Measurements from ENCODE around the gene EIF4ENIF1.

DNA sequence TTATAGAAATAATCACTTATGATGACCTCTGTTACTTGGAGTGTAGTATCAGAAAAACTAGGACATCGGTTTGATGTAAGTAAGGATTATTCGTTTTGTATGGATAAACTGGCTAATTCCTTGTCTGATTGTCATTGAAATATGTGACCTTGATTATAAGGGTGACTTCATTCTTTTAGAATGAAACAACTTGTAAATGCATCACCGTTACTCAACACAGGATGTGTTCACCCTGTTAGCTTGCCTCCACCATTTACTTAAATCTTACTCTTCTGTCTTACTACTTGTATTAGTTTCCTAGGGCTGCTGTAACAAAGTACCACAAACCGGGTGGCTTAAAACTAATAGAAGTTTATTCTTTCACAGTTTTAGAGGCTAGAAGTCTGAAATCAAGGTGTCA, 14.6 kb upstream of the EIF4ENIF1 start:
- TF ChIP-seq, protein P1, sequence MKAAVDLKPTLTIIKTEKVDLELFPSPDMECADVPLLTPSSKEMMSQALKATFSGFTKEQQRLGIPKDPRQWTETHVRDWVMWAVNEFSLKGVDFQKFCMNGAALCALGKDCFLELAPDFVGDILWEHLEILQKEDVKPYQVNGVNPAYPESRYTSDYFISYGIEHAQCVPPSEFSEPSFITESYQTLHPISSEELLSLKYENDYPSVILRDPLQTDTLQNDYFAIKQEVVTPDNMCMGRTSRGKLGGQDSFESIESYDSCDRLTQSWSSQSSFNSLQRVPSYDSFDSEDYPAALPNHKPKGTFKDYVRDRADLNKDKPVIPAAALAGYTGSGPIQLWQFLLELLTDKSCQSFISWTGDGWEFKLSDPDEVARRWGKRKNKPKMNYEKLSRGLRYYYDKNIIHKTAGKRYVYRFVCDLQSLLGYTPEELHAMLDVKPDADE (IDR thresholded peaks at IDR 0.05) = no peak
- TF ChIP-seq, protein P2, sequence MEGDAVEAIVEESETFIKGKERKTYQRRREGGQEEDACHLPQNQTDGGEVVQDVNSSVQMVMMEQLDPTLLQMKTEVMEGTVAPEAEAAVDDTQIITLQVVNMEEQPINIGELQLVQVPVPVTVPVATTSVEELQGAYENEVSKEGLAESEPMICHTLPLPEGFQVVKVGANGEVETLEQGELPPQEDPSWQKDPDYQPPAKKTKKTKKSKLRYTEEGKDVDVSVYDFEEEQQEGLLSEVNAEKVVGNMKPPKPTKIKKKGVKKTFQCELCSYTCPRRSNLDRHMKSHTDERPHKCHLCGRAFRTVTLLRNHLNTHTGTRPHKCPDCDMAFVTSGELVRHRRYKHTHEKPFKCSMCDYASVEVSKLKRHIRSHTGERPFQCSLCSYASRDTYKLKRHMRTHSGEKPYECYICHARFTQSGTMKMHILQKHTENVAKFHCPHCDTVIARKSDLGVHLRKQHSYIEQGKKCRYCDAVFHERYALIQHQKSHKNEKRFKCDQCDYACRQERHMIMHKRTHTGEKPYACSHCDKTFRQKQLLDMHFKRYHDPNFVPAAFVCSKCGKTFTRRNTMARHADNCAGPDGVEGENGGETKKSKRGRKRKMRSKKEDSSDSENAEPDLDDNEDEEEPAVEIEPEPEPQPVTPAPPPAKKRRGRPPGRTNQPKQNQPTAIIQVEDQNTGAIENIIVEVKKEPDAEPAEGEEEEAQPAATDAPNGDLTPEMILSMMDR (conservative IDR thresholded peaks at IDR 0.05; ENCODE audit: low read depth in 2 of 2) = no peak
- TF ChIP-seq POLR2AphosphoS5 (IDR thresholded peaks at IDR 0.05; ENCODE audit: low read depth) (no peak), JUNB (IDR thresholded peaks at IDR 0.05; ENCODE audit: unreplicated experiment) (no peak), EZH2 (IDR thresholded peaks at IDR 0.05; ENCODE audit: low read depth, unreplicated experiment) (no peak), EZH2phosphoT487 (IDR thresholded peaks at IDR 0.05; ENCODE audit: unreplicated experiment) (no peak), CREB1 (CRISPR knock-in tag; IDR thresholded peaks at IDR 0.05; ENCODE audit: low read depth) (no peak), ZNF331 (CRISPR knock-in tag; IDR thresholded peaks at IDR 0.05; ENCODE audit: low read depth) (no peak)
- TF ChIP-seq, protein P3, sequence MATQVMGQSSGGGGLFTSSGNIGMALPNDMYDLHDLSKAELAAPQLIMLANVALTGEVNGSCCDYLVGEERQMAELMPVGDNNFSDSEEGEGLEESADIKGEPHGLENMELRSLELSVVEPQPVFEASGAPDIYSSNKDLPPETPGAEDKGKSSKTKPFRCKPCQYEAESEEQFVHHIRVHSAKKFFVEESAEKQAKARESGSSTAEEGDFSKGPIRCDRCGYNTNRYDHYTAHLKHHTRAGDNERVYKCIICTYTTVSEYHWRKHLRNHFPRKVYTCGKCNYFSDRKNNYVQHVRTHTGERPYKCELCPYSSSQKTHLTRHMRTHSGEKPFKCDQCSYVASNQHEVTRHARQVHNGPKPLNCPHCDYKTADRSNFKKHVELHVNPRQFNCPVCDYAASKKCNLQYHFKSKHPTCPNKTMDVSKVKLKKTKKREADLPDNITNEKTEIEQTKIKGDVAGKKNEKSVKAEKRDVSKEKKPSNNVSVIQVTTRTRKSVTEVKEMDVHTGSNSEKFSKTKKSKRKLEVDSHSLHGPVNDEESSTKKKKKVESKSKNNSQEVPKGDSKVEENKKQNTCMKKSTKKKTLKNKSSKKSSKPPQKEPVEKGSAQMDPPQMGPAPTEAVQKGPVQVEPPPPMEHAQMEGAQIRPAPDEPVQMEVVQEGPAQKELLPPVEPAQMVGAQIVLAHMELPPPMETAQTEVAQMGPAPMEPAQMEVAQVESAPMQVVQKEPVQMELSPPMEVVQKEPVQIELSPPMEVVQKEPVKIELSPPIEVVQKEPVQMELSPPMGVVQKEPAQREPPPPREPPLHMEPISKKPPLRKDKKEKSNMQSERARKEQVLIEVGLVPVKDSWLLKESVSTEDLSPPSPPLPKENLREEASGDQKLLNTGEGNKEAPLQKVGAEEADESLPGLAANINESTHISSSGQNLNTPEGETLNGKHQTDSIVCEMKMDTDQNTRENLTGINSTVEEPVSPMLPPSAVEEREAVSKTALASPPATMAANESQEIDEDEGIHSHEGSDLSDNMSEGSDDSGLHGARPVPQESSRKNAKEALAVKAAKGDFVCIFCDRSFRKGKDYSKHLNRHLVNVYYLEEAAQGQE (IDR thresholded peaks at IDR 0.05; ENCODE audit: unreplicated experiment) = no peak
